Vagina (tissue), 2 donors: ENCODE results near the gene XIST. TPM values are rescaled to one million over a fixed set of nuclear protein-coding genes. Genes with fewer than 3 reads are reported as not detected.
"Not testable (repeated sequence)": the region's sequence is repeated elsewhere in the genome, so short reads cannot be mapped to it uniquely, and the experiment has no call there.

ENCODE experiments used
- DNase-seq, 2 donors: peaks; one replicate each; pipeline ENCODE4 v3.0.0-alpha.2; 2017; ENCODE audit errors: extremely low spot score in 2 of 2
- H3K27ac ChIP-seq: fragments of 200-600 bp; sonication (generic); one replicate; pipeline ENCODE4 v1.5.1; 2019
- H3K27me3 ChIP-seq: fragments of 200-600 bp; sonication (generic); one replicate; pipeline ENCODE4 v1.5.1; 2019
- H3K36me3 ChIP-seq, 2 donors: fragments of 200-600 bp; sonication (generic); one replicate each; pipeline ENCODE4 v1.5.1; 2017 to 2019
- H3K4me1 ChIP-seq: fragments of 200-600 bp; sonication (generic); one replicate; pipeline ENCODE4 v1.5.1; 2019
- H3K4me3 ChIP-seq, 2 donors: fragments of 200-600 bp; sonication (generic); 1 replicate in 1 of 2; 2 replicates in 1 of 2; pipeline ENCODE4 v1.5.1; 2016 to 2019
- H3K9me3 ChIP-seq: fragments of 200-600 bp; sonication (generic); one replicate; pipeline ENCODE4 v1.5.1; 2019
- CTCF ChIP-seq, 3 experiments: fragments of 450-650 bp in 2 of 3; fragments of 200-600 bp in 1 of 3; sonication (generic) in 1 of 3; IDR thresholded peaks; one replicate each; pipeline ENCODE4 v1.5.1; 2017 to 2019; ENCODE audit warnings: antibody characterized with exemption in 3 of 3, mild to moderate bottlenecking in 2 of 3, moderate library complexity in 2 of 3
- POLR2A ChIP-seq, 2 donors: fragments of 450-650 bp; IDR thresholded peaks; one replicate each; pipeline ENCODE4 v1.6.1; 2017; ENCODE audit warnings: antibody characterized with exemption in 2 of 2, mild to moderate bottlenecking in 2 of 2, moderate library complexity in 2 of 2
- POLR2AphosphoS5 ChIP-seq, 2 donors: sonication (generic); formaldehyde crosslinking; IDR thresholded peaks; one replicate each; pipeline ENCODE4 v1.9.0; 2017; ENCODE audit warnings: antibody characterized with exemption in 2 of 2, mild to moderate bottlenecking in 2 of 2, low read depth in 1 of 2; ENCODE audit not compliant: insufficient read depth in 1 of 2
- intact Hi-C: fragments of 100-400 bp; cut with DNase I; formaldehyde crosslinking; loops from one replicate; pipeline ENCODE4 v1.15.1; 2023
- small RNA-seq: library from RNA; depleted of rRNA; stranded (forward); fragments of <200 nt; gene quantifications from one replicate; pipeline ENCODE3, GENCODE V24; 2016
- total RNA-seq: library from RNA; depleted of rRNA; stranded (reverse); fragments of >200 nt; gene quantifications from one replicate; pipeline ENCODE4 v1.2.3, GENCODE V29; 2016

Gene XIST
- total RNA-seq, 1 donor from 2014 or later: 328 TPM

- no peak for TF ChIP-seq POLR2A (IDR thresholded peaks at IDR 0.05)
- no peak for TF ChIP-seq POLR2AphosphoS5 (IDR thresholded peaks at IDR 0.05; ENCODE audit: insufficient read depth in 1 of 2, low read depth in 1 of 2)
- TF ChIP-seq CTCF (IDR thresholded peaks at IDR 0.05): no peak
- Histone ChIP-seq H3K9me3 (no peaks in the 10 kb centered on the region), H3K27me3 (no peaks in the 10 kb centered on the region), H3K36me3 (no peaks in the 10 kb centered on the region), H3K4me1 (no peaks in the 10 kb centered on the region), H3K4me3 (no peak overlapping the region), H3K27ac (no peak overlapping the region)
- intact Hi-C loops: no loop called here
- no peak for DNase-seq
Measured at GRCh38 chrX:73812256-73812655, 40.3 kb downstream of the XIST start.

DNA sequence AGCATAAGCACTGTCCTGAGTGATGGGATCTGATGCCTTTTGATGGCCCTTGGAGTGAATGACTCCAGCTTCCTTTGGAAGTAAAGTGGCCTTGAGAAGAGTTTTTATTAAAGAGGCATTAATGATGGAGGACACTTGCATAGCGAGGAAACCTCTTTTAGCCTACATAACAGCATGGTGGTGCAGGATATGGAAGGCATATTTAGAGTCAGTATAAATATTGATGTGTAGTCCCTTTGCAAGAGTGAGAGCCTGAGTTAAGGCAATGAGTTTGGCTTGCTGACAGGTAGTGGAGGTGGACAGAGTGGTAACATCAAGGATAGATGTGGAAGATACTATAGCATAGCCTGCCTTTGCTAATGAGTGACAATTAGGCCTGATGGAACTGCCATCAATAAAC lies 48.4 kb downstream of the XIST start:
- H3K4me3 ChIP-seq, H3K27ac ChIP-seq, H3K27me3 ChIP-seq, H3K9me3 ChIP-seq, H3K4me1 ChIP-seq, intact Hi-C loops, DNase-seq, H3K36me3 ChIP-seq: not testable (repeated sequence)

GRCh38 chrX:73799888-73800287 lies 52.6 kb downstream of the XIST start:
- Histone ChIP-seq H3K36me3 (no peaks in the 10 kb centered on the region), H3K27me3 (no peaks in the 10 kb centered on the region), H3K27ac (no peak overlapping the region), H3K4me3 (no peak overlapping the region), H3K9me3 (no peaks in the 10 kb centered on the region), H3K4me1 (no peaks in the 10 kb centered on the region)
- TF ChIP-seq CTCF (IDR thresholded peaks at IDR 0.05): no peak
- TF ChIP-seq POLR2AphosphoS5 (IDR thresholded peaks at IDR 0.05; ENCODE audit: insufficient read depth in 1 of 2, low read depth in 1 of 2): no peak
- TF ChIP-seq POLR2A (IDR thresholded peaks at IDR 0.05): no peak
- intact Hi-C loops: no loop called here
- DNase-seq: no peak

DNA sequence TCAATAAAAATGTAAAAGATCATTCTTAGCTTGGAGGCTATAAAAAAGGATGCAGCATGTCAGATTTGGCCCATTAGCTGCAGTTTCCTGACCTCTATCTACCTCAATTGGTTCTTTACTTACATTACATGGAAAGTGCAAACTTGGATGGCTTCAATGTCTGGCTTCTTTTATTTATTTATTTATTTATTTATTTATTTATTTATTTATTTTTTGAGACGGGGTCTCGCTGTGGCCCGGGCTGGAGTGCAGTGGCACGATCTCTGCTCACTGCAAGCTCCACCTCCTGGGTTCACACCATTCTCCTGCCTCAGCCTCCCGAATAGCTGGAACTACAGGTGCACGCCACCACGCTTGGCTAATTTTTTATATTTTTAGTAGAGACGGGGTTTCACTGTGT lies 60.0 kb downstream of the XIST start:
- H3K4me1 ChIP-seq, H3K36me3 ChIP-seq, H3K27me3 ChIP-seq, H3K4me3 ChIP-seq, intact Hi-C loops, H3K27ac ChIP-seq, DNase-seq, H3K9me3 ChIP-seq: not testable (repeated sequence)

GRCh38 chrX:73785493-73785892 lies 67.0 kb downstream of the XIST start:
- no peaks in the 10 kb centered on the region for H3K27me3 ChIP-seq
- H3K4me1 ChIP-seq: no peaks in the 10 kb centered on the region
- DNase-seq: no peak
- no peak overlapping the region for H3K4me3 ChIP-seq
- TF ChIP-seq CTCF (IDR thresholded peaks at IDR 0.05): no peak
- no peak for TF ChIP-seq POLR2AphosphoS5 (IDR thresholded peaks at IDR 0.05; ENCODE audit: insufficient read depth in 1 of 2, low read depth in 1 of 2)
- no peak for TF ChIP-seq POLR2A (IDR thresholded peaks at IDR 0.05)
- H3K9me3 ChIP-seq: no peaks in the 10 kb centered on the region
- H3K36me3 ChIP-seq: no peaks in the 10 kb centered on the region
- intact Hi-C loops: no loop called here
- H3K27ac ChIP-seq: no peak overlapping the region

Small RNAs within 50 kb of the gene (small RNA-seq; reads per million reads assigned to genes)
- gene RF01880: not detected
